Muscle layer of colon (tissue), 2 donors: Measurements from ENCODE around the gene MACROD1.
A peak's percentile ranks its signal among the peaks of the same experiment; 100 is the strongest.
"Not testable (repeated sequence)": the region's sequence is repeated elsewhere in the genome, so short reads cannot be mapped to it uniquely, and the experiment has no call there.

Source experiments
- H3K27ac ChIP-seq: one replicate; pipeline ENCODE4 v1.7.0; 2013; ENCODE audit warnings: low read depth, mild to moderate bottlenecking, low read length, moderate library complexity
- H3K27me3 ChIP-seq, 2 donors: one replicate each; pipeline ENCODE4 v1.7.0; 2013; ENCODE audit warnings: low read length in 2 of 2, mild to moderate bottlenecking in 2 of 2; ENCODE audit not compliant: insufficient read depth in 2 of 2, control insufficient read depth in 1 of 2
- H3K36me3 ChIP-seq: one replicate; pipeline ENCODE4 v1.7.0; 2013; ENCODE audit warnings: mild to moderate bottlenecking, low read length; ENCODE audit not compliant: insufficient read depth
- H3K4me1 ChIP-seq: one replicate; pipeline ENCODE4 v1.7.0; 2013; ENCODE audit warnings: mild to moderate bottlenecking, low read length; ENCODE audit not compliant: insufficient read depth
- H3K4me3 ChIP-seq, 2 donors: one replicate each; pipeline ENCODE4 v1.7.0; 2013; ENCODE audit warnings: low read length in 2 of 2, low read depth in 1 of 2, mild to moderate bottlenecking in 1 of 2, moderate library complexity in 1 of 2
- H3K9ac ChIP-seq: one replicate; pipeline ENCODE4 v1.7.0; 2013; ENCODE audit warnings: low read length
- H3K9me3 ChIP-seq: one replicate; pipeline ENCODE4 v1.7.0; 2013; ENCODE audit warnings: mild to moderate bottlenecking, low read length
- donor health status: abdominal sarcoma.
- donor health status: Adenocarcinoma of cecum.

MACROD1 gene

DNA sequence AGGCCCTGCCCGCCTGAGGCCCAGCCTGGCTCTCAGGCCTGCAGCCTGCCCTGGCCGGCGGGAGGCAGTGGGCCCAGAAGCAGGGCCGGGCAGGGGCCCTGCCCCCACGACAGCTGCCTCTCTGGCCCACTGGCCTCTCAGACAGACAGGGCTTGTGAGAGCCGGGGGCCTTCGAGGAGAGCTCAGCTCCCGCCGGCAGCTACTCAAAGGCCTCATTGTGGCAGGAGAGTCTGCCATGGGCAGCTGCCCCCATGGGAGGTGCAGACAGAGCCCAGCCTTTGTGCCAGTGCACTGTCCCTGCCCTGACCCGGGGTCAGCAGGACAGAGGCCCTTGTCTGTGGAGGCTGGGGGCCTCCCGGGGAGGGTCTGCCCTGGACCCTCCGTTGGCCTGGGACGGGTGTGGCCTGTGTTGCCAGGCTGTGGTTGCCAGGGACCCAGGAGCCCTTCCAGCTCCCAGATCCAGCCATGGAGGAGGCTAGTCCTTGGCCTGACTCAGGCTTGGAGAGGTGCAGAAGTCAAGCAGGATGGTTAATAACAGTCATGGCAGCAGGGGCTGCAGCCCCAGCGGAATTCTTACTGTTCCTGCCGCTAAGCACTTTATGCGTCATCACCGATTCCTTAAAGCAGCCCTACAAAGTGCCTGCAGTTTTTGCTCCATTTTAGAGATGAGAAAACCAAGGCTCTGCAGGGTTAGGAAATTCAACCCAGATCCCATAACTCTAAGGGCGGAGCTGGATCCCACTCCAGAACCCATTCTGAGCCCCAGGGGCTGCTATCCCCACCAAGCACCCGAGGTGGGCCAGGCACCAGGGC lies 117.7 kb downstream of the MACROD1 start:
- Histone ChIP-seq H3K9me3 (no peaks in the 10 kb centered on the region), H3K27me3 (no peaks in the 10 kb centered on the region), H3K9ac (no peak overlapping the region), H3K4me1 (peaks cover 6% of the 10 kb centered on the region), H3K4me3 (no peak overlapping the region), H3K36me3 (no peaks in the 10 kb centered on the region), H3K27ac (peak overlapping the region; percentile 4)

DNA sequence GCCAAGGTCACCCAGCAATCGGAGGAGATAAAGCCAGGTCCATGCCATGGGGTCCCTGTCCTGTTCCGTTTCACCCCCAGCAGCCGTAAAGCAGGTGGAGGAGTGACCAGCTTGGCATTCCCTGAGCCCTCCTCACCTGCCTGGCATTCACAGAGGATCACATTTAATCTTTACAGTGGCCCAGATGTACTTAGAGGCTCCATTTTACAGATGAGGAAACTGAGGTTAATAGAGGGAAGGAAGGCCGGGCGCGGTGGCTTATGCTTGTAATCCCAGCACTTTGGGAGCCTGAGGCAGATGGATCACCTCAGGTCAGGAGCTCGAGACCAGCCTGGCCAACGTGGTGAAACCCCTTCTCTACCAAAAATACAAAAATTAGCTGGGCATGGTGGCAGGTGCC lies 118.5 kb downstream of the MACROD1 start:
- not testable (repeated sequence) for H3K4me1 ChIP-seq, H3K27me3 ChIP-seq, H3K9ac ChIP-seq, H3K9me3 ChIP-seq, H3K27ac ChIP-seq, H3K36me3 ChIP-seq, H3K4me3 ChIP-seq

DNA sequence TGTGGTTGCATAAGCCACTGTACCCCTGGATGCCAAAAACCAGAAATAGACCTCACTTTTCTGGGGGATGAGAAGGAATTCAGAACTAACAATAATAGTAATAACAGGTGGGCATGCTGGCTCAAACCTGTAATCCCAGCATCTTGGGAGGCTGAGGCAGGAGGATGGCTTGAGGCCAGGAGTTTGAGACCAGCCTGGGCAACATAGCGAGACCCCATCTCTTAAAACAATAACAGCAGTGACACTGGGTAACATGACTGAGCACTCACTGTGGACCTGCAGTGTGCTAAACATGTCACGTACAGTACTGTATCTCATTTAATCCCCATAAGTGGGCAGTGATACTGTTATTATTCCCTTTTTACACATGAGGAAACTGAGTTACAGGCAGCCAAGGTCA lies 120.2 kb downstream of the MACROD1 start:
- Histone ChIP-seq H3K9ac (no peak overlapping the region), H3K36me3 (no peaks in the 10 kb centered on the region), H3K4me3 (no peak overlapping the region), H3K4me1 (peaks cover 6% of the 10 kb centered on the region), H3K27me3 (no peaks in the 10 kb centered on the region), H3K9me3 (no peaks in the 10 kb centered on the region), H3K27ac (peak overlapping the region; percentile 12)

DNA sequence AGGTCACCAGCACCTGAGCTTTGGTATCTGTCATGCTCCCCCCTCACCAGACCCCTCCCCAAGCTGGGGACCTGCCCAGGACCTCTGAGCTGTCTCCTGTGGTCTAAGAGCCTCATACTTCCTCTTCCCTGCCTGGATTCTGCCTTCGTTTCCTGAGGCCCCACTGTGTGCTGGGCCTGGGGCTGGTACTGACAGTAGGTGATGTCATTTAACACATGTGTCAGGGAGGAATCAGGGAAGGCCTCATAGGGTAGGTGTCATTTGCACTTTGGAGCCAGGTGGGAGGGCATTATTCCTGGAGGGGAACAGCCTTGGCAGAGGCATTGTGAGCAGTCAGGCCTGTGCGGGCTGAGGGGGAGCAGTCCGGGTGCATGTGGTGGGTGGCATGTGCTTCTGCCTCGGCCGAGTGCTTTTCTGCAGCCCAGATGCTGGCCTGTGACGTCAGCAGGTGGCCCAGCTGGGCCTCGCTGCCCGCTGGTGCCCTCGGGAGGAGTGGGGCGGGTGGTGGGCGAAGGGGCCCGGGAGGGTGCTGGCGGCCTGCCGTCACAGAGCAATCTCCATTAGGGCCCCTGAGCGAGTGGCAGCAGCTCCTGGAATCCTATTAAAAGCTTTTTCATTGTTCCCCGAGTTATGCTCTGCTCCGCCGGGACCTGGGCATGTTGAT lies 121.1 kb downstream of the MACROD1 start:
- Histone ChIP-seq H3K27ac (peak overlapping the region; percentile 71), H3K4me1 (peaks cover 6% of the 10 kb centered on the region), H3K36me3 (no peaks in the 10 kb centered on the region), H3K4me3 (no peak overlapping the region), H3K27me3 (no peaks in the 10 kb centered on the region), H3K9ac (no peak overlapping the region), H3K9me3 (no peaks in the 10 kb centered on the region)

DNA sequence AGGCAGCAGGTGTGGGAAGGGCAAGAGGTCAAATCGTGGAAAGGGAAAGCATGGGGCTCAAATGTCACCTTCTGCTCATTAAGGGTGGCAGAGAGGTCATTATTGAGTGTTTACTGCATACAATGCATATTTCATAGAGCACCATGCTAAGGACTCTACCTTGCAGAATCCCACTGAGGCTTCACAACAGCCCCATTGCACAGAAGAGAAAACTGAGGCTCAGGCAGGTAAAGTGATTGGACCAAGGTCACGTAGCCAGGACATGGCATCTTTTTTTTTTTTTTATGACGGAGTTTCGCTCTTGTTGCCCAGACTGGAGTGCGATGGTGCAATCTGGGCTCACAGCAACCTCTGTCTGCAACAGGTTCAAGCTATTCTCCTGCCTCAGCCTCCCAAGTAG lies 122.4 kb downstream of the MACROD1 start:
- Histone ChIP-seq H3K27me3 (no peaks in the 10 kb centered on the region), H3K36me3 (no peaks in the 10 kb centered on the region), H3K9me3 (no peaks in the 10 kb centered on the region), H3K9ac (no peak overlapping the region), H3K4me1 (peaks cover 6% of the 10 kb centered on the region), H3K27ac (no peak overlapping the region), H3K4me3 (no peak overlapping the region)

DNA sequence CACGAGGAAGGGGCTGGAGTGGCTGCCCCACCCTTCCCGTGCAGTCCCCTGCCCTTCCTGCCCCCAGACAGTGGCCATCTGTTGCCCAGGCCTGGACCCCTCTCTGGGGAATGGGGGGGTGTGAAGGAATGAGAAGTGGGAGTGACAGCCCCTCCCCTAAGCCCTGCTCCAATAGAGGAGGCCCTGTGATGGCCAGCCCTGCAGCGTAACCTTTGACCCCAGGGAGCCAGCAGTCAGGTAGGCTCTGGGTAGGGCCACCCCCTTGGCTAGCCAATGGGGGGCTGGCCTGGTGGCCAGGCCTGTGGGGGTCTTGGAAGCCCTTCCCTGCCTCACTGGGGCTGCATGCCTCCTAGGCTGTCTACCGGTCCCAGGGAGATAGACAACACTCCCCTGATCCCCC lies 123.6 kb downstream of the MACROD1 start:
- Histone ChIP-seq H3K9ac (no peak overlapping the region), H3K36me3 (no peaks in the 10 kb centered on the region)

GRCh38 chr11:64041846-64042245 lies 124.1 kb downstream of the MACROD1 start:
- H3K27ac ChIP-seq, result no peak overlapping the region

More for the DNA sequence above, 123.6 kb downstream of the MACROD1 start:
- H3K27ac ChIP-seq, result no peak overlapping the region
- H3K4me3 ChIP-seq, result no peak overlapping the region
- H3K27me3 ChIP-seq, result no peaks in the 10 kb centered on the region
- H3K9me3 ChIP-seq, result no peaks in the 10 kb centered on the region
- peaks cover 6% of the 10 kb centered on the region for H3K4me1 ChIP-seq

GRCh38 chr11:64040684-64041322 lies 125.1 kb downstream of the MACROD1 start:
- no peaks in the 10 kb centered on the region for H3K27me3 ChIP-seq
- no peak overlapping the region for H3K4me3 ChIP-seq
- H3K9ac ChIP-seq, result no peak overlapping the region
- H3K36me3 ChIP-seq, result no peaks in the 10 kb centered on the region
- H3K4me1 ChIP-seq, result peaks cover 6% of the 10 kb centered on the region
- peak overlapping the region; percentile 23 for H3K27ac ChIP-seq
- H3K9me3 ChIP-seq, result no peaks in the 10 kb centered on the region

More at GRCh38 chr11:64041846-64042245, 124.1 kb downstream of the MACROD1 start:
- H3K9me3 ChIP-seq, result no peaks in the 10 kb centered on the region
- H3K27me3 ChIP-seq, result no peaks in the 10 kb centered on the region
- no peak overlapping the region for H3K4me3 ChIP-seq
- H3K9ac ChIP-seq, result no peak overlapping the region
- no peaks in the 10 kb centered on the region for H3K36me3 ChIP-seq
- H3K4me1 ChIP-seq, result peaks cover 6% of the 10 kb centered on the region

DNA sequence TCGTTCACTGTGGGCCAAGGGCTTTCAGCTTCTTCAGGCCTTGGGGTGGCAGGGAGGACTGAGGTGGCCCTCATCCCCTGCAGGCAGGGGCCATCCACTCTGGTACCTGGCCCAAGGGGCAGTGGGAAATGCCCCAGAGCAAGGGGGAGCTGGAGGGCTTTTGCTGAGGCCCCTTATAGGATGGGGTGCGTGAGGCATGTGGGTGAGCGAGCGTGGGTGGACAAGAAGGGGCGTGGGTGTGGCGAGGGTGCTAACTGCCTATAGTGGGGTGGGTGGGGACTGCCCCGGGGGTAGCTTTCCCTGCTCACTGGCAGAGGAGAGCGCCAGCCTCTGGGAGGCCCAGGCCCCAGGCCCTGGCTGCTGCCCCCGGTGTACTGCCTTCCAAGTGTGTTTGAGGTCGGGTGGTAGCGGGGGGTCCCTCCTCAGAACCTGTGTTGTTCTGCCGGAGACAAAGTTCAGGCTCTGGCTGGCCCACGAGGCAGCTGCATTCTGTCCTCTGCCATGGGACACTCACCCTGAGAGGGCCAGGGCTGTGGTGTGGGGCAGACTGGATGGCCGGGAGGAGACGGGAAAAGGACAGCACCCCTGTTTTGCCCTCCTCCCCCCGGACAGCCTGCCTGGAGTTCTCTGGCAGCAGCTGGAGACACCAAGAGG lies 126.8 kb downstream of the MACROD1 start:
- Histone ChIP-seq H3K4me1 (peaks cover 8% of the 10 kb centered on the region), H3K36me3 (no peaks in the 10 kb centered on the region), H3K27ac (no peak overlapping the region), H3K4me3 (no peak overlapping the region), H3K27me3 (peaks cover 0 to 8% of the 10 kb centered on the region in 2 donors), H3K9ac (no peak overlapping the region), H3K9me3 (no peaks in the 10 kb centered on the region)

DNA sequence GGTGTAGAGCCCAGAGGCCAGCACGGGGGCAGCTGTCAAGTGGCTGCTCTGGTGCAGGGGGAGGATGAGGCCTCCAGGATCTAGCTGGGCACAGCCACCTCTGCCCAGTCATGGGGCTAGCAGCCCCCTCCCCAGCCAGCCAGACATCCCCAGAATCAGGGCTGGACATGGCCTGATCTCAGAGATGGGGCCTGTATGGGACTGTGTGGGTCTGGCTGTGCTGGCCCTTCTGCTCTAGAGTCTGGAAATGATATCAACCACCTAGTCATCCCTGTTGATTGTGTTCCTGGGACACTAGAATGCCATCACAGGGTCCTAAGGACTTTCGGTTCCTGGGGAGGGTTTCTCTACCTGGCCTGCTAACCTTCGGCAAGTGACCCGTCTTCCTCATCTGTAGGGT lies 127.4 kb downstream of the MACROD1 start:
- Histone ChIP-seq H3K27me3 (peaks cover 0 to 8% of the 10 kb centered on the region in 2 donors), H3K27ac (no peak overlapping the region), H3K4me1 (peaks cover 8% of the 10 kb centered on the region), H3K9me3 (no peaks in the 10 kb centered on the region), H3K9ac (no peak overlapping the region), H3K4me3 (no peak overlapping the region), H3K36me3 (no peaks in the 10 kb centered on the region)

DNA sequence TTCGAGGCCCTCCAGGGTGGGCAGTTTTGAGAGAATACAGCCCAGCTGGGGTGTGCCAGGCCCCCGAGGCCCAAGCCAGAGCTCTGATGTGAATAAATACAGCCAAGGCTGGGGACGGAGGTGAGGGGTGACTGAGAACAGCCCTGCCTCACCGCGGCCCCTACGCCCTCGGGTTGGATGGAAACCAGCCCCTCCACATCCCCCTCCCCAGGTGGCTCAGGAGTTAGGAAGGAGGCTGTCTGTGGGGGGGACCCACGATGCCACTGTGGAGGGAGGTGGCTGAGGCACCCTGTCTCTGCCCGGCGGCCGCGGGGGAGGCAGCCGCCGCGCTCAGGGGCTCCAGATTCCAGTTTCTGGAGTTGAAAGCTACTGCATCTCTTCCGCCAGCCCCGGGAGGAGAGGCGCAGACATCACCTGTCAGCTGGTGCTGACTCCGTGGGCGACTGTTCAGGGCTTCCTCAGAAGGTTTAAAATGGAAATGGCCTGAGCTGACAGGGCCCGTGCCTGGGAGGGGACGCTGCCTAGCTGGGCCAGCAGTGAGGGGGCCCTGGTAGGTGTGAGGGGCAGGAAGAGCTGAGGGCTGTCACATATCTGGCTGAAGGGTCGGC lies 128.8 kb downstream of the MACROD1 start:
- Histone ChIP-seq H3K9ac (peak overlapping the region; percentile 13), H3K27me3 (peaks cover 0 to 8% of the 10 kb centered on the region in 2 donors), H3K36me3 (no peaks in the 10 kb centered on the region), H3K4me3 (peak overlapping the region; percentile 50 to 65), H3K27ac (peak overlapping the region; percentile 92), H3K4me1 (peaks cover 8% of the 10 kb centered on the region), H3K9me3 (no peaks in the 10 kb centered on the region)
